GM18505 (cell line): ENCODE results near the gene ZNF830.
A peak's percentile ranks its signal among the peaks of the same experiment; 100 is the strongest.

Source experiments
- ATAC-seq: cut with Tn5 transposase; IDR thresholded peaks from one replicate; pipeline ENCODE4 v1.9.1; 2021; ENCODE audit not compliant: unreplicated experiment
- POLR2A ChIP-seq: IDR thresholded peaks from 4 replicates; pipeline ENCODE4 v1.6.1; 2011; ENCODE audit warnings: borderline replicate concordance; ENCODE audit not compliant: insufficient read depth, insufficient read length; ENCODE audit errors: extremely low read depth

The ZNF830 gene

DNA sequence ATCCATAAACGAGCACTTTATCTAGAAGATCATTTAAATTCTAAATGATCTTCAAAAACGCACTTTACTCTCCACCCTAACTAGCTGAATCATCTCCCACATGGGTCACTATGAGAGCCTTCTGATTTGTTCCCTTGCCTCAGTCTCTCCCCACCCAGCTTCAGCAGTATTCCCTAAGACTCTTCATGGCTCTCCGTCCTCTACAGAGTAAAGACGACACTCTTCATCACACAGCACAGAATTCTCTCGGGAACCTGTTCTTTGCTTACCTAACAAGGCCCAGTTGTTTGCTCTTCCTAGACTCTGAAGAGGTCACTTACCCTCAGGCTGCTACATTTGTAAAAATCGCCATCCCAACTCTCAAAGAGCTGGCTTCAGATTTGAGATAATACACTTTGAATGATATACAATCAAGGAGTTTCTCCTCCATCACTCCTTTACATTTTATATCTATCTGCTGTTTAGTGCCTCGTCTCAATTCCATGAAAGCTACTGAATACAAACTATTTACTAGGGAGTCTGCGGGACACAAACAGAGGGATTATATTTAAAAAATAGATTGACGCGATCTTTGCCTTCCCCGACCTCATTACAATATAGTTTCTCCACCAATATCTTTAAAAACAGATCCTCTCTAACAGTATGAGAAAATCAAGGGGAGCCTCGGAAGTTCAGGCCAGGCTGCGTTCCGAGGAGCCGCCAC is 18.5 kb downstream of the ZNF830 start:
- no peak for ATAC-seq
- no peak for TF ChIP-seq POLR2A

DNA sequence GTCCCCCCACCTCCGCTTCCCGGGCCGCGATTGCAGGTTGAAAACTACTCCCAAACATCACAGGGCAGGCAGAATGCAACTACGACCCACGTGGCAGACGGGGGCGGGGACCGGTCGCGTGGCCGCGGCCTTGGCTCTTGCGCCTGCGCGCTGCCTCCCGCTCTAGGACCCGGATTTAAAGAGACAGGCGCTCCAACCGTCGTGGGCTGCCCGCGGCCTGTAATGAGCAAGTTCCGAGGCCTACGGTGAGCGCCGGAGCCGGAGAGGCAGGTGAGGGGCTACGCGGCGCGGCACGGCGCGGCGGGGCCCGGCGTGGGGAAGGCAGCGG is 19.0 kb downstream of the ZNF830 start, which contains the start of gene LIG3:
LIG3 (plus strand) TSS at position 160 of the 328 bp plus-strand sequence. CDS start 2,494 bp downstream, outside the sequence.
- peak; percentile 86 for ATAC-seq
- peak; percentile 84 for TF ChIP-seq POLR2A

DNA sequence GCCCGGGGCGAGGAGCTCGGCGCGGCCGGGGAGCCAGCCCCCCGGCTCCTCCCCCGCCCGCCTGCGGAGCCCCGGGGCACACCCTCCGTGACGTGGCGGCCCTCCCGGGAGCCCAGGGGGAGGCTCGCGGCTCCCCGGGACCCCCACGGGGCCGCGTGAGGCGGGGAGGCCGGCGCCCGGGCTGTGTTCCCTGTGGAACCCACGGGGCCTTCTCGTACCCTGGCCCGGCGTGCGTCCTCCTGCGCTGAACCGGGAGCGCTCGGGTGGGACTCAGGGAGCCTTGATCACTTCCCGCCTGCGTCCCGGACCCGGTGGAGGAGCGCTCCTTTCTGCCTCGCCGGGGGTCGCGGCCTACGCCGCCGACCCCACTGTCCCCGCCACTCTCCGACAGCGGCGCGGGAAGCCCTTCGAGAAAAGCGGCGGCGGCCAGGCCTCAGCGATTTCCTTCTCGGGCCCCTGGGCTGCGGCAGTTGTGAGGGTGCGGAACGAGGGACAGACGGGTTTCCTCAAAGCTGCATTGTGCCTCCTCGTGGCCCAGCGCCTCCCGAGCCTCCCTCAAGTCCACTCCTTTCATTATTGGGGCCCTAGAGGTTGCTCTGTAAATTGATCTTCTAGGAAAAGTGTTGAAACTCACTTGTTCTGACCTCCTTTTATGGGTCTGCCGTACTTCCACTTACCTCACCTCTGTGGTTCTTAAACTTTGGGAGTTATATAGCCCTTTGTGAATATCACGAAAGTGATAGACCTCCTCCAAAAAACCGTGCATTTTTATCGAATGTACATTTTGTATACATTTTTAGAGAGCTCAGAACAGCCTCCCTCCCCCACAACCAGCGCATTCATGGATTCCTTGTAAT is 19.6 kb downstream of the ZNF830 start:
- ATAC-seq, result peak; percentile 81
- no peak for TF ChIP-seq POLR2A

DNA sequence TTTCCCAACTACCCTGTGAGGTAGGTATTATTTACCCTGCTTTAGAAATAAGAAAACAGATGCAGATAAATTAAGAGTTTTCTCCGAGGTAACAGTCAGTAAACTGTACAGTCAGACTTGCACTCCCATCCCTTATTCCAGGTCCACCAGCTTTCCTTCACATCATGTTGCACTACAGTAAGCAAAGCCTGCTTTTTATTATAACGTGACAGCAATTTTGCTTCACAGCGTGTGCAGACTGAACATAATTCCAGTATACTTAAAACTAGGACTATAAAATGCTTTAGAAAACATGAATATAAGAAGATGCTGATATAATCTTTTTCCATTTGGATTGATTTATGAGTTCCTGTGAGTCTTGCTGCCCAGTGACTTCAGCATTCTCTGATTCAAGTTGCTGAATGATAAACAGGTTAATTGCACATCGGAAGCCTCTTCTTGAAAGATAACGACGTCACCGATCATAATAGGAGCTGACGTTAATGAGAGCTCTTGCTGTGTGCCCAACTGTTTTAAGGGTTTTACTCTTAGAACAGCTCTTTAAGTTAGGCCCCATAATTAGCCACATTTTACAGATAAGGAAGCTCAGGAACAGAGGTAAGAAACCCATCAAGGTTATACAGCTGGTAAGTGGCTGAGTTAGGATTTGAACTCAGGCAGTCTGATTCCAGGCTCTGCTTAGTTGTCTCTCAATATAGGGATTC is 20.4 kb downstream of the ZNF830 start:
- ATAC-seq, result no peak

DNA sequence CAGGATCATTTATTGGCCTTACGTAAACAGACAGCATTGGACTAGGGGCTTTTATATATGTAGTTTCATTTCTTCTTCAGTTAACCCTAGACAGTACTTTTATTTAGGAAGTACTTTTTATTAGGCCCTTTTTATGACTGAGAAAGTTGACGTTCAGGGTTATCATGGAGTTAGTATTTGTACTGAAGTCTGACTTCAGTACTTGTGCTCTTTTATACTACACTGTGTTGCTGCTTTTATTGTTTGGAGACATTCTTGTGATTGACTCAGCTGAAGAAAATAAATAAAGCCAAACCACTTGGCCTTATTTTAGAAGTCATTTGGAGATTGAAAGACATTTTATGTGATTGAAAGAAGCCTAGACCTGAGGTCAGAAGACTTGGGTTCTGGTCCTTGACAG is 25.9 kb downstream of the ZNF830 start:
- TF ChIP-seq POLR2A, result no peak
- ATAC-seq, result no peak

More for the DNA sequence above, 20.4 kb downstream of the ZNF830 start:
- no peak for TF ChIP-seq POLR2A

DNA sequence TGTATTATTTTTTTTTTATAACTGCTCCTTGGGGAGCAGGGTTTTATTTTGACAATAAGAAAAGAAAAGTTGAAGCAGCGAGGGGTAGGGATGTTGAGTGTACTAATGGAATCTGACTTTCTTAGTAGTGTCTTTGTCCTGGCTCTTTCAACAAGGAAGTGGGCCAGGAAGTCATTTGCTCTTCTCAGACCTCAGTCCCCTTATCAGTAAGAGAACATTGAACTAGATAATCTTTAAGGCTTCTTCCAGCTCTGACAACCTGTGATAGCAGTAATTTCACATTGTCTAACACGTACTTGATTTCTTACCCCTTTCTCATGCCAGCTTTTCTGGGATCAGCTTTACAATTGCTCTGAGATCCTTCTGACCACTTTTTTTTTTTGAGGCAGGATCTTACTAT is 27.3 kb downstream of the ZNF830 start:
- no peak for ATAC-seq
- no peak for TF ChIP-seq POLR2A

DNA sequence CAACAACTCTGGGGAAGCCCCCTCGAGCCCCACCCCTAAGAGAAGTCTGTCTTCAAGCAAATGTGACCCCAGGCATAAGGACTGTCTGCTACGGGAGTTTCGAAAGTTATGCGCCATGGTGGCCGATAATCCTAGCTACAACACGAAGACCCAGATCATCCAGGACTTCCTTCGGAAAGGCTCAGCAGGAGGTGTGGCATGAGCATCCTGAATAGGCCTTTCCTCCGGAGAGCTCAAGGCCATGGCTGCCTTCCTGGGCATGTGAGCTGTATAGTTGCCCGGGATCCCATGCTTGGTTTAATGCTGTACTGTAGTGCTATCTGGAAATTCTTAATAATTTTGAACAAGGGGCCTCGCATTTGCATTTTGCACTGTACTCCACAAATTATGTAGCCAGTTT is 28.1 kb downstream of the ZNF830 start:
- no peak for TF ChIP-seq POLR2A
- no peak for ATAC-seq

DNA sequence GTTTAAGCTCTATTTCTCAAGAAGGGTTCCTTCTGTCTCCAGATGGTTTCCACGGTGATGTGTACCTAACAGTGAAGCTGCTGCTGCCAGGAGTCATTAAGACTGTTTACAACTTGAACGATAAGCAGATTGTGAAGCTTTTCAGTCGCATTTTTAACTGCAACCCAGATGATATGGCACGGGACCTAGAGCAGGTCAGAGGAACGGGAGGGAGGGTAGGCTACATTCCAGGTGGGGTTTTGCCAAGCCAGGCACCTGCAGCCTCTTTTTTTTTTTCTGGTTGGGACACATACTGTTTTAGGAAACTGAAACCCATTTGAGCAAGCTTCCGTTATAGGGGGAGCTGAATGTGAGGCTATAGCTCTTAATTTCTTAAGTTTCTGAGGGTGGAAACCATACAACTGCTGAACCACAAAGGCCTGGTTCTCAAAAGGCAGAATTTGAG is 29.6 kb downstream of the ZNF830 start:
- TF ChIP-seq POLR2A, result no peak
- no peak for ATAC-seq

DNA sequence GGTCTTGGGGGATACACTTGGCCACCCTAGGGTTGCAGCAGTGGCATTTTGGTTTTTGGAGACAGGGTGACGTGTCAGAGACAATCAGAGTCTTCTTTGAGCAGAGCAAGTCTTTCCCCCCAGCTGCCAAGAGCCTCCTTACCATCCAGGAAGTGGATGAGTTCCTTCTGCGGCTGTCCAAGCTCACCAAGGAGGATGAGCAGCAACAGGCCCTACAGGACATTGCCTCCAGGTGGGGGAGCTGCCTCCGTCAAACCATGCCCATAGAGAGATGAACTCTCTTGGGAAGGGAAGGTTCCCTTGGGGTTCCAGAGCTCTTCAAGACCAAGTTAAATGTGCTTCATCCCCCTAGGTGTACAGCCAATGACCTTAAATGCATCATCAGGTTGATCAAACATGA is 30.3 kb downstream of the ZNF830 start:
- TF ChIP-seq POLR2A, result no peak
- ATAC-seq, result no peak

DNA sequence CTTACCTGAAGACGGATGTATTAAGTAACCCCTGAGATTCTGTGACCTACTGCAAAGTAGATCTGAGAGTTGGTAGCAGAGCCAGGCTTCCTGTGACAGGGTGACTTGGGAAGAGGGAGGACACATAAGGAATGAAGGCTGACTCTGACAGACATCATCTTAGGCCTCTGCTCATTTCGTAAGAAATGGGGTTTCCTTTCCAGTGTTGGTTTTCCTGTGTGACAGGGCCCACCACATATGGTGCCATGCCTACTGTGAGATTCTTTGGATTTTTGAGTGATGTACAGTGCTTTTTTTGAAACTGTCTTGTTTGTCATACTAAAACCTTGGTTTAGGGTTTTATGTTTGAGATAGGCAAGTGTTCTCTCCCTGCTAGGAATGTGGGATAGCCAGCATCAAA is 31.7 kb downstream of the ZNF830 start:
- no peak for ATAC-seq
- TF ChIP-seq POLR2A, result no peak

DNA sequence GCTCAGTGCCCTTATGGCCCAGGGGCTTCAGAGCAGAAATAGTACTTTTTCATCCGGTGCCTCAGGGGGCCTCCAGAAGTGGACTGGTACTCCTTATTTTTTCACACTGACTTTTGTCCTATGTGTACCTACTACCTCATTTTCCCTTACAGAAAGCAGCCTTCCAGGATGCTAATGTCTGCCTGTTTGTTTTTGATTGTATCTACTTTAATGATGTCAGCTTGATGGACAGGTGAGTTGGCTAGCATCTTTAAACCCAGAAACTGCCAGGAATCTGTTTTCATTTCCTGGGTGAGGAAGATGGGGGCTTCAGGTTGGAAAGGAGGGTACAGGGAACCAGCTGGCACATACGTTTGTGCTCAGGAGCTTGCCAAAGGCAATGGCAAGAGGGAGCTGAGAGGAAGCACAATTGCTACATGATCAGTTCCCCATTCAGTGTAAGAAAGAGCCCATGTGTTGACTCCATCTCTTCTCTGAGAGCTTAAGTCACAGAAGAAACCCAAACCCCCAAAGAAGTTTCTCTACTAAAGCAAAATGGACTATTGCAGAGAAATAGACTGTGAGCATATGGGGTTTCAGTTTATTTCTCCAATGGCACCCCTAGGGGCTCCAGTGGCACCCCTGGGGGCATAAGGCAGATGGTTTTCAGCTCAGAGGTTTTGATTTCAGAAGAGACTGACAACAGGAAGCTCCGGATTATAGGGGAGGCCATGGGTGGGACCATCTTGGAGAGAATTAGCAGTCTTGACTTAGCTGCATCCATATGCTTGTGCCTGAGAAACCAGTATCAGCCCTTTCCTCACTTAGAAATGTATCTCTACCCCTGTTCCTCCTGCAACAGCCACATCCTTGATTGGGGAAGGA is 35.3 kb downstream of the ZNF830 start:
- no peak for ATAC-seq
- no peak for TF ChIP-seq POLR2A

DNA sequence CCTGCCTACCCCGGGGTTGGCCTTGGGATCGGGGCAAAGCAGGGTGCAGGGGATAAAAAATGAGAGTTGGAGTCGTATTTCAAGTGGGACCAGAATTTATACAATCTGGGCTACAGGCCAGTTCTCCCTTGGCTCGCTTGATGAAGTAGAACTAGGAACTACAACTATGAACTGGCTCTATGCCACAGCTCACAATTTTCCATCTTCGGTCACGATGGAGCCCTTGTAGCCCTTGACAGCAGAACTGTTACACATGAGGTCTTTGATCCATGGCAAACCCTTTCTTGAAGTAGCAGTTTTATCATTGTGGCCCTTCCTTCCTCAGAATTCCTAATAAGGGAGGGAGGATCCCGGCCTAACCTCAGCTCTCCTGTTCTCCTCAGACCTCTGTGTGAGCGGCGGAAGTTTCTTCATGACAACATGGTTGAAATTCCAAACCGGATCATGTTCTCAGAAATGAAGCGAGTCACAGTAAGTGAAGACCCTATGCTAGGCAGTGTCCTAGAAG is 36.1 kb downstream of the ZNF830 start:
- no peak for ATAC-seq
- no peak for TF ChIP-seq POLR2A
